DND-41 (cell line): ENCODE results near the gene NME3.

ENCODE experiments used
- ATAC-seq: fragments of 200-7000 bp; cut with Tn5 transposase; 3 replicates; pipeline ENCODE4 v1.9.1; 2021; ENCODE audit warnings: low read depth; ENCODE audit not compliant: insufficient read depth
- DNase-seq: peaks from one replicate; pipeline ENCODE4 v3.0.0-alpha.2; 2020
- H2AFZ ChIP-seq: 2 replicates; pipeline ENCODE4 v1.6.0; 2012; ENCODE audit warnings: low read depth, low read length
- H3K27ac ChIP-seq: 2 replicates; pipeline ENCODE4 v1.5.1; 2012; ENCODE audit warnings: low read length, inconsistent platforms
- H3K27me3 ChIP-seq: fragments of 200-600 bp; sonication (generic); 2 replicates; pipeline ENCODE4 v1.6.0; 2012; ENCODE audit warnings: low read length, mild to moderate bottlenecking, inconsistent platforms; ENCODE audit not compliant: insufficient read depth, poor library complexity
- H3K36me3 ChIP-seq: 2 replicates; pipeline ENCODE4 v1.5.1; 2012; ENCODE audit warnings: low read length, inconsistent platforms; ENCODE audit not compliant: insufficient read depth
- H3K4me1 ChIP-seq: 2 replicates; pipeline ENCODE4 v1.5.1; 2012; ENCODE audit warnings: mild to moderate bottlenecking, low read length; ENCODE audit not compliant: insufficient read depth
- H3K4me2 ChIP-seq: 2 replicates; pipeline ENCODE4 v1.6.0; 2012; ENCODE audit warnings: mild to moderate bottlenecking, moderate library complexity, low read length, inconsistent platforms; ENCODE audit not compliant: insufficient read depth
- H3K4me3 ChIP-seq, 2 experiments: fragments of 200-600 bp in 1 of 2; shearing (Covaris generic) in 1 of 2; 2 replicates each; pipeline ENCODE4 v1.5.1; 2012 to 2016; ENCODE audit warnings: inconsistent platforms in 2 of 2, low read length in 2 of 2, mild to moderate bottlenecking in 2 of 2, low read depth in 1 of 2, moderate library complexity in 1 of 2
- H3K79me2 ChIP-seq: 2 replicates; pipeline ENCODE4 v1.6.0; 2012; ENCODE audit warnings: low read length, inconsistent platforms; ENCODE audit not compliant: insufficient read depth
- H3K9ac ChIP-seq: 2 replicates; pipeline ENCODE4 v1.6.0; 2012; ENCODE audit warnings: low read depth, mild to moderate bottlenecking, inconsistent platforms, low read length, moderate library complexity
- H3K9me3 ChIP-seq: 2 replicates; pipeline ENCODE4 v1.5.1; 2012; ENCODE audit warnings: low read length, moderate library complexity, mild to moderate bottlenecking, inconsistent platforms; ENCODE audit not compliant: insufficient read depth, severe bottlenecking
- H4K20me1 ChIP-seq: 2 replicates; pipeline ENCODE4 v1.6.0; 2012; ENCODE audit warnings: low read length; ENCODE audit not compliant: insufficient read depth
- EZH2 ChIP-seq: IDR thresholded peaks from 3 replicates; pipeline ENCODE4 v1.6.1; 2012; ENCODE audit warnings: borderline replicate concordance, low read depth, mild to moderate bottlenecking, moderate library complexity, low read length, inconsistent platforms; ENCODE audit not compliant: severe bottlenecking
- TF ChIP-seq, protein P1 (sequence below): IDR thresholded peaks from 2 replicates; pipeline ENCODE4 v1.5.1; 2012; ENCODE audit warnings: borderline replicate concordance, low read length, moderate library complexity, mild to moderate bottlenecking; ENCODE audit not compliant: poor library complexity, severe bottlenecking; ENCODE audit errors: extremely low read depth

NME3 gene

DNA sequence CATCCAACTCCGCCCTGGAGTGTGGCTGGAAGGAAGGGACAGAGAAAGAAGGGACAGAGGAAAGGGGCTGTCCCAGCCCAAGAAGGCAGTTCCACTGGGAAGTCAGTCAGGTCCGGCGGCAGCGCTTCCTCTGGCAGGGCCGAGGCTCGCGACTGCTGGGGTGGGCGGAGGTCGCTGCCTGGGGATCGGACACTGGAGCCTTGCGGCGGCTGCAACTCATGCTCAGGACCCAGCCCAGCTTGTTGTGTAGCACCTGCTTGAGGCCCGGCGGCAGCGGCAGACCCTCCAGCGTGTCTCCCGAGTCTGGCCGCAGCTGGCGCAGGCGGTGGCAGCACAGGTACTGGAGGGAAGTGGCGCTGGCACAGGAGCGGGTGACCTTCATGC, 5.6 kb upstream of the NME3 start:
- Histone ChIP-seq H3K4me3 (no peak overlapping the region), H3K4me1 (peaks cover 50% of the 10 kb centered on the region), H3K36me3 (peaks cover 68% of the 10 kb centered on the region), H3K9ac (no peak overlapping the region), H3K79me2 (peaks cover 72% of the 10 kb centered on the region), H3K4me2 (no peak overlapping the region), H3K27me3 (no peaks in the 10 kb centered on the region), H3K9me3 (no peaks in the 10 kb centered on the region), H3K27ac (no peak overlapping the region), H2AFZ (no peak overlapping the region), H4K20me1 (peaks cover 70% of the 10 kb centered on the region)
- ATAC-seq (no peak), DNase-seq (no peak)
- no peak for TF ChIP-seq EZH2
- TF ChIP-seq, protein P1, sequence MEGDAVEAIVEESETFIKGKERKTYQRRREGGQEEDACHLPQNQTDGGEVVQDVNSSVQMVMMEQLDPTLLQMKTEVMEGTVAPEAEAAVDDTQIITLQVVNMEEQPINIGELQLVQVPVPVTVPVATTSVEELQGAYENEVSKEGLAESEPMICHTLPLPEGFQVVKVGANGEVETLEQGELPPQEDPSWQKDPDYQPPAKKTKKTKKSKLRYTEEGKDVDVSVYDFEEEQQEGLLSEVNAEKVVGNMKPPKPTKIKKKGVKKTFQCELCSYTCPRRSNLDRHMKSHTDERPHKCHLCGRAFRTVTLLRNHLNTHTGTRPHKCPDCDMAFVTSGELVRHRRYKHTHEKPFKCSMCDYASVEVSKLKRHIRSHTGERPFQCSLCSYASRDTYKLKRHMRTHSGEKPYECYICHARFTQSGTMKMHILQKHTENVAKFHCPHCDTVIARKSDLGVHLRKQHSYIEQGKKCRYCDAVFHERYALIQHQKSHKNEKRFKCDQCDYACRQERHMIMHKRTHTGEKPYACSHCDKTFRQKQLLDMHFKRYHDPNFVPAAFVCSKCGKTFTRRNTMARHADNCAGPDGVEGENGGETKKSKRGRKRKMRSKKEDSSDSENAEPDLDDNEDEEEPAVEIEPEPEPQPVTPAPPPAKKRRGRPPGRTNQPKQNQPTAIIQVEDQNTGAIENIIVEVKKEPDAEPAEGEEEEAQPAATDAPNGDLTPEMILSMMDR = no peak

- peaks cover 70% of the 10 kb centered on the region for H3K36me3 ChIP-seq
- no peaks in the 10 kb centered on the region for H3K27me3 ChIP-seq
- no peak overlapping the region for H3K4me2 ChIP-seq
- no peak overlapping the region for H2AFZ ChIP-seq
- H4K20me1 ChIP-seq = peaks cover 66% of the 10 kb centered on the region
- peaks cover 50% of the 10 kb centered on the region for H3K4me1 ChIP-seq
- no peak overlapping the region for H3K9ac ChIP-seq
- H3K27ac ChIP-seq = no peak overlapping the region
- ATAC-seq = no peak
- peaks cover 71% of the 10 kb centered on the region for H3K79me2 ChIP-seq
- no peak overlapping the region for H3K4me3 ChIP-seq
- no peak for DNase-seq
- H3K9me3 ChIP-seq = no peaks in the 10 kb centered on the region
- TF ChIP-seq, protein P1 = no peak
Observed at GRCh38 chr16:1776672-1776955, 5.3 kb upstream of the NME3 start.

- ATAC-seq (no peak), DNase-seq (no peak)
- Histone ChIP-seq H3K4me2 (no peak overlapping the region), H3K79me2 (peaks cover 68% of the 10 kb centered on the region), H3K27ac (no peak overlapping the region), H4K20me1 (peaks cover 61% of the 10 kb centered on the region), H3K27me3 (no peaks in the 10 kb centered on the region), H3K36me3 (peaks cover 67% of the 10 kb centered on the region), H2AFZ (no peak overlapping the region), H3K9ac (no peak overlapping the region), H3K9me3 (no peaks in the 10 kb centered on the region), H3K4me3 (no peak overlapping the region), H3K4me1 (peaks cover 48% of the 10 kb centered on the region)
- TF ChIP-seq EZH2 = no peak
- TF ChIP-seq, protein P1 = no peak
Observed at GRCh38 chr16:1775846-1776671, 4.7 kb upstream of the NME3 start.
